GM15510 (cell line): Measurements from ENCODE around the gene INSIG1.

Experiments used
- POLR2A ChIP-seq: IDR thresholded peaks from 3 replicates; pipeline ENCODE4 v1.6.1; 2011; ENCODE audit warnings: borderline replicate concordance; ENCODE audit not compliant: insufficient read length; ENCODE audit errors: extremely low read depth

The INSIG1 gene

GRCh38 chr7:155261031-155261985, 36.4 kb upstream of the INSIG1 start:
- no peak for TF ChIP-seq POLR2A

- TF ChIP-seq POLR2A: no peak
These were observed 35.6 kb upstream of the INSIG1 start for GRCh38 chr7:155262031-155262430.

- TF ChIP-seq POLR2A: no peak
These were observed 34.6 kb upstream of the INSIG1 start for GRCh38 chr7:155263051-155263450.

- no peak for TF ChIP-seq POLR2A
These were observed 34.0 kb upstream of the INSIG1 start for GRCh38 chr7:155263581-155264143.

GRCh38 chr7:155265144-155265543, 32.5 kb upstream of the INSIG1 start:
- TF ChIP-seq POLR2A: no peak

GRCh38 chr7:155265961-155266360, 31.7 kb upstream of the INSIG1 start:
- TF ChIP-seq POLR2A: no peak

GRCh38 chr7:155266440-155266839, 31.2 kb upstream of the INSIG1 start:
- TF ChIP-seq POLR2A: no peak

GRCh38 chr7:155267023-155267422, 30.7 kb upstream of the INSIG1 start:
- TF ChIP-seq POLR2A: no peak

GRCh38 chr7:155267436-155267835, 30.2 kb upstream of the INSIG1 start:
- TF ChIP-seq POLR2A: no peak

- TF ChIP-seq POLR2A: no peak
These were observed 29.5 kb upstream of the INSIG1 start for GRCh38 chr7:155268211-155268610.

- no peak for TF ChIP-seq POLR2A
These were observed 28.6 kb upstream of the INSIG1 start for GRCh38 chr7:155268921-155269650.

- no peak for TF ChIP-seq POLR2A
These were observed 27.7 kb upstream of the INSIG1 start for GRCh38 chr7:155269766-155270585.

- TF ChIP-seq POLR2A: no peak
These were observed 26.8 kb upstream of the INSIG1 start for GRCh38 chr7:155270861-155271260.

GRCh38 chr7:155274633-155275355, 22.9 kb upstream of the INSIG1 start:
- no peak for TF ChIP-seq POLR2A

GRCh38 chr7:155276042-155276799, 21.5 kb upstream of the INSIG1 start:
- no peak for TF ChIP-seq POLR2A
